GM18907 (cell line): ENCODE results near the gene GRID1.

ENCODE experiments used
- ATAC-seq: cut with Tn5 transposase; IDR thresholded peaks from one replicate; pipeline ENCODE4 v1.9.1; 2021; ENCODE audit warnings: mild to moderate bottlenecking, moderate library complexity; ENCODE audit not compliant: unreplicated experiment

The GRID1 gene

GRCh38 chr10:86316274-86316835, 50.2 kb downstream of the GRID1 start:
- ATAC-seq = no peak

DNA sequence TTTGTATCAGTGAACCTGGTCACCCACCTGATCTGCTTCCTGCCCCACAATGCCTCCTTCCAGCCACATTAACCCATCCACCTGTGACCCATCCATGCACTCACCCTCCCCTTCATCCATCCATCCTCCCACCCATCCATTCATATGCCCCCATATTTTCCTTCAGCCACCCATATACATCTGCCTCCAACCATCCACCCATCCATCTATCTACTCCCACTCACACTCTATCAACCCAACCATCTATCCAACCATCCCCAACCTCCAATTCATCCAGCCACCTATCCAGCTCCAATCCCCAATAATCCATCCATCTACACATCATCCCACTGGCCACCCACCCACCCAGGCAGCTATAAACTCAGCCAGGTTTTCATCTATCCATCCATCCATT, 51.0 kb downstream of the GRID1 start:
- no peak for ATAC-seq

DNA sequence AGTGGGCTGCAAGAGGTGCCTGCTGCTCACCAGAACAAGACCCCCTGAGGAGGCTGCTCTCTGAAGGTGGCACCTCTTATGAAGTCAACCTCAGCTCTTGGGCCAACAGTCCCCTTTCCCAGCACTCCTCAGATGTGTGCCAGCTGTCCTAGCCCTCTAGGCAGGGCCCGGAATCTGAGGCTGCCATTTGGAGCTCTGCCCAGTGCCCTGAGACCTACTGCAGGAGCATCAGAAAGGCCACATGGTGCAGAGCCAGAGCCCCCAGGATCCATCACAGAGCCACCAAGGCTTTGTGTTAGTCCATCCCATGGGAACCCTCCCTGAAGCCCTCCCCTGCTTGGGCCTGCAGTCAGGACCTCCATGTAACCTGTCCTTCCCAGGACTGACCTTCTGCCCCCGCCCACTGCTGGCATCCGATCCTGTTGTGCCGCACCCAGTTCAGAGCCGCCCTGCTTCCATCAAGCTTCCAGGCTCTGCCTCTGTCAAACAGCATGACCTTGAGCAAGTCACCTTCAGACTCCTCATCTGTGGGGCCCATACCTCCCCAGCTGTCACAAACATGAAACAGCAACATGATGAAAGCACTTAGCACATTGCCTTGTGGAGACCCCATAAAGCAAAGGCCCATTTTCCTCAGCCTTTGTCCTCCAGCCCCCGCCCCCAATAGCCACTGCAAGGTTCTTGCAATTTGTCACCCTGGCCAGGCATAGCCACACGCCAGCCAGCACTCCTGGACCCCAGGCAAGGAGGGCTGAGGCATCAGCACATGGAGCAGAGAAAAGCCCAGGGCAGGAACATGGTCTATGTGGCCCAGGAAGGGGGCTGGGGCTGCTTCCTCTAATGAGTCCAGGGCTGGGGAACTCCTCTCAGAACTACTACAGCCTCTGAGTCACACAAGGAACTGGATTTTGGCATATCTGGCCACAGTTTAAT, 51.7 kb downstream of the GRID1 start:
- ATAC-seq = no peak

DNA sequence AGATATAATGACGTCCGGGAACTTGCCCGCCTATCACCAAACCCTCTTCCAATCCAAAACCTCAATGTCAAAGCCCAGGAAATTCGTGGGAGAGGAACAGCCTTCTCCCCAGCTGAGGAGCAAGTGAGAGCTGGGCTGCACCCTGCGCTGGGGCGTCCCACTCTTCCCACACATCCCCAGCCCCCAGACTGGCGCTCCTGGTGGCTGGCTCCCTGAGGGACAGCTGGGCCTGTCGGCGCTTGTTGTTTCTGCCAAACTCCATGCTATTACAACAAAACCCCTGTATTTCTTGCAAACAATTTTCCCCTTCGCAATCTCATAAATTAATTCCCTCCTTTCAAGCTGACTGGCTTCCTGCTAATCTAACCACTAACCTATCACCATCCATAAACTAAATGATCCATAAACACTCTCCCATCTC, 53.0 kb downstream of the GRID1 start:
- no peak for ATAC-seq

DNA sequence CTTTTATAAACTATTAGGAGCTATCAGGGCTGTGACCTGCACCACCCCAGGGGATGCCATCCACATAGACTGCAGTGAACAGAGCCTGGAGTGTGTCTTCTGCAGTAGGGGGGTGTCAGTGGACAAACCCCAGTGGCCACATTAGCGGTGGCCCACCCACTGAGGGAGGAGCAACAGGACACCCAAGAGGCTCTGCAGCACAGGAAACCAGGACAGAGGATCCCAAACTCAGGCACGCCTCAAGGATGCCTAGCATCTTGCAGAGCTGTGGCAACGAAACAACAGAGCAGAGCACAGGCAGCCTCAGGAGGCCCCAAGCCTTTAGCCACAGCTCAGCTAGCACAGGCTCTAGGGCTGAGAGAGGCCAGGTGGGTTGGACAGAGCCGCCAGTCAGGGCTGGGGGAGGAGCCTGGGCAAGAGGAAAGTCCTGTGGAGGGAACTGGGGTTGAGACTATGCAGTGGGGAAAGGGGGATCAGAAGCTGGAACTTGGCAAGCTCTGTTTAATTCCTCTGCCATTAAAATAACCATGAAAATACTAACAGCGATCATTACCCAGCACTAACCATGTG, 53.8 kb downstream of the GRID1 start:
- no peak for ATAC-seq

DNA sequence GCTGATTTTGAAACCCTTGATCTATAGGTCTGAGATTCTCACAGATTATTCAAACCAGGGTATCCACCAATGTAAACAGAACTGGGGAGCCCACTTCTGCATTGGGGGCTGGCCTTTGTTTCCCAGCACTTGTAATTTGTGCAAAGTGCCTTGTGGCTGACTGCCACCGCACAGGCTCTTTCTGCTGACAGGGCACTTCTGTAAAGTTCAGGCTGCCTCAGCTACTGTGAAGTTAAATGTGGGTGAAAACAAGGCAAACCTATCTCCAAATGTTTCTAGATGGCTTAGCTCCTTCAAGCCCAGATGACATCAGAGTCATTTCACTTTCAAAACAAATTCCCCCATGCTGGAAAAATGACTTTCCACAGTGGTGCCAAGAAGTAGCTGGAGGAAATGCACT, 54.7 kb downstream of the GRID1 start:
- no peak for ATAC-seq

DNA sequence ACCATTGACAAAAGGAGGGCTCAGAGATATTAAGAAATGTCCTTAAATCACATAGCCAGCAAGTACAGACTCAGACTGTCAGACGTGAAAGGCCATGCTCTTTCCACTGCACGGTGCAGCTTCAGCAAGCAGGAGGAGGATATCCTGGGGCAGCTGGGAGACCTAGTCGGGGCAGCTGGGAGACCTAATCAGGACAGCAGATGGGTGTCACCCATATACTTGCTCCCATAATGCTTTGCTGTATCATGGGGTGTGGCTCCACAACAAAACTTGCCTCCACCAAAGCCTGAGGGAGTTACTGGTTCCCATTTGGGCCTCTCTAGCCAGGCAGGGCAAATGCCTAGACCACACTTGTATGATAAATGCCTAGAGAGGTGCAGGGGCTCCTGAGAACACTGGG, 55.4 kb downstream of the GRID1 start:
- ATAC-seq = no peak

- ATAC-seq = no peak
These were observed 55.9 kb downstream of the GRID1 start for GRCh38 chr10:86310702-86311101.

- ATAC-seq = no peak
These were observed 56.3 kb downstream of the GRID1 start for GRCh38 chr10:86310291-86310690.

DNA sequence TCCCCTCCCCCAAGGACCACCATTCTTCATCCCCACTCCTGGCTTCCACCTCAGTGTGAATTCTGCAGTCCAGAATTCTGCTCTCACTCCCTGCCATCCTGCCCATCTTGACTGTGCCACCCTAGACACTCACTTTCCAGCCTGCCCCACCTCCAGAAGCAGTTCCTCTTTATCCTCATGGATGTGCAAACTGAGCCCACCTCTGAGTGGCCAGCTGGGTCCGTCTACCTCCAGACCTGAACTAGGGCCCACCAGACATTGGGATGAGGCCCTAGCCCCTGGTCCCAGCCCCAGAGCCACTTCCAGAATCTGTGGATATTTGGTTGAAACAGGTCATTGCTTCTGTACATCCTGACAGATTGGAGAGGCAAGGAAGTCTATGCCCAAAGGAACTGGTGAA, 58.5 kb downstream of the GRID1 start:
- no peak for ATAC-seq

DNA sequence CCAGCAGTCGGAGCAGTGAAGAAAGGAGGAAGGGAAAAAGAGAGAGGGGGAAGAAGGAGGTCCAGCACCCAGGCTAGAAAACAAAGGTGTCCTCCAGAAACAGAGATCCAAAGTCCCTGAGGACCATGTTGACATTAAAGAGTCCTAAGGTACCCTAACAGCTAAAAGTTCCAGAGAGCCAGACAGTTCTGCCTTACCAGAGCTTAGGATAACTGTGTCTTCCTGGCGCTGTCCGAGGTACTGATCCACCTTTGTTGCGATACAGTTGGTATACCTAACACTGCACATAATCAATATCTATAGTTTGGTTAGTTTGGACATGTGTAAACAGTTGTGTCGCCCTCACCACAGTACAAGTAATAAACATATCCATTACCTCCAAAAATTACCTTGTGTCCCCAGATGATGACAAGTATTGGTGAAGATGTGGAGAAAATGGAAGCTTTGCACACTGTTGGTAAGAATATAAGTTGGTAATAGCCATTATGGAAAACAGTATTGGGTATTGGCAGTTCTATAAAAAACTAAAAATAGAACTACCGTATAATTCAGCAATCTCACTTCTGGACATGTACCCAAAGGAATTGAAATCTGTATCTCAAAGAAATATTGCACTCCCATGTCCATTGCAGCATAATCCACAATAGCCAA, 59.8 kb downstream of the GRID1 start:
- no peak for ATAC-seq

DNA sequence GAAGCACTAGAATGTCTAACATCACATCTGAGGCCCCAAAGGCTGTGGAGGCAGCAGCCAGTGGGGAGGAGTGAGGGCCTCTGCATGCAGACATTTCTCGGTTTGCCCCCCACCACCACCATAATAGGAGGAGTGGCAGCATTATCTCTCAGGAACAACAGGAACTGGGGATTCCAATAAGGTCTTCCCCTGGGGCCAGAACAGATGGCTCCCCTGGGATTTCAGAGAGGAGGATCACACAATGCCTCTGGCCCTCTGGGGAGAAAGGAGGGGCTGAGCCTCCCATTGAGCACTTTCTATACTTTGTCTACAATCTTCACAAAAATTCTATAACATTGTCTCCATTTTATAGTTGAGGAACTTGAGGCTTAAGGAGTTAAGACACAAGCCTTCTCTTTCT, 61.1 kb downstream of the GRID1 start:
- no peak for ATAC-seq

DNA sequence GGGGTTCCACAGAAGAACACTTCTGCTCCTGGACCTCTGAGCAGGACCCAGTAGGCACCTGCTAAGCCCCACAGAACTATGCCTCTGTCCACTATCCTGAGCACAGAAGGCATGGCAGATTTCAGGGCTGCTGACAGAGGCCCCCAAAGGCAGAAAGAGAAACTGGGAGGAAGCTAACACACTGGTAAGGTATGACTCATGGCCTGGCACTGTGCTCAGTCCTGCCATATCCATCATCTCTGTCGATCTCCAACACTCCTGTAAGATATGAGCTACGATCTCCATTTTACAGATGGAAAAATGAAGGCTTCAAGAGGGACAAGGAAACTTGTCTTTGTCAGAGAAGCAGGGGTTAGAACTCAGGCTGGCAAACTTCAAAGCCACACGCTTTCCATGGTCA, 62.2 kb downstream of the GRID1 start:
- no peak for ATAC-seq

GRCh38 chr10:86303626-86304025, 63.0 kb downstream of the GRID1 start:
- no peak for ATAC-seq

GRCh38 chr10:86301971-86302370, 64.6 kb downstream of the GRID1 start:
- no peak for ATAC-seq

DNA sequence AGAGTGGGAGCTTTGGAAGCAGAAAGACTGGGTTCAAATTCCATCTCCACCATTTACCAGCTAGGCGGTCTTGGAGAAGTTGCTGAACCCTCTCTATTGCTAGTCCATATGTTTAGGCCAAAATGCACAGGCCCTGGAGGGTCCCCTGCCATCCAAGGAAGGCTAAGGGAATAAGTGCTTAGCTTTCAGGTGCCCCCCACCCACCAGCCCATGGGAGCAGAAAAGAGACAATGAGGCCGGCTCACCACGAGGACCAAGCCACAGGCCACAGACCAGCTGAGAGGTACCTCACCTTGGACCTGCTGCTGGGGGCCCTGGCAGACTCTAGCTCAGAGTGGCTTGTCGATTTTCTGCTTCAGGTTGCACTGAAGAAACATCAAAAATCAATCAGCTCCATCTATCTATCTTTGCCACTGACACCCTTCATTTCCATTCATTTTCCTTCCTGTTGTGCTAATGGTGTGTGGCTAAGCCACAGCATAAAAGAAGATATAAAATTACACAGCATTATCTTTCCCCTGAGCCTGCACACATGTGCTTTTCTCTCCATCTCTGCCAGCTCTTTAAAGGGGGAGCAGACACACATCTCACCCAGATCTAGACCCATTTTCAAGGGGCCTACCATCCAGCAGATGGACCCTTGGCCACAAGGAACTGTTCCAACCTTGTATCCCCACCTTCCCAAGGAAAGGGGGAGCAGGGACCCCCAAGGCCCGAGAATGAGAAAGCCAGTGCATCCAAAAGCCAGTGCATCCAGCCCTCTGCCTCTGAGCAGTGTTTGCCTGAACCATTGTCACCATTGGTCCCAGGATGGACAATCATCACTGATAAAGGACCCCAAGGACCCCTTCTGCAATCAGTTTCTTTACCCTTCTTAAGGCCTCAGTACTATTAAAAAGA, 65.4 kb downstream of the GRID1 start:
- ATAC-seq = no peak

GRCh38 chr10:86300399-86300925, 66.1 kb downstream of the GRID1 start:
- no peak for ATAC-seq

DNA sequence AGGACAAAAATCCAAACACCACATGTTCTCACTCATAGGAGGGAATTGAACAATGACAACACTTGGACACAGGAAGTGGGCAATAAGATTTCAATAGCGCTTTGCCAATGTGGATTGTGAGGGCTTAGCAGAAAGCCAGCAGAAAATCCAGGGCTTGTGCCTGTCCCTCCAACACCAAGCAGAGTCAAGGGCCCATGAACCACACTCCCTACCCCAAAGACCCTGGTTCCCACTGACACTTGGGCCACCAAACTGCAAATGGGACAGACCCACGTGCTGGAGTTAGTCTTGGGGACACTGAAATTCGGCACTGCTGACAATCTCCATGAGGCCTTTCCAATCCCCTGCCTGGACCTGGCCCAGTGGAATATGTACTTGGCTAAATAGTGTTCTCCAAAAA, 67.0 kb downstream of the GRID1 start:
- ATAC-seq = no peak

GRCh38 chr10:86298501-86299001, 68.0 kb downstream of the GRID1 start:
- ATAC-seq = no peak

DNA sequence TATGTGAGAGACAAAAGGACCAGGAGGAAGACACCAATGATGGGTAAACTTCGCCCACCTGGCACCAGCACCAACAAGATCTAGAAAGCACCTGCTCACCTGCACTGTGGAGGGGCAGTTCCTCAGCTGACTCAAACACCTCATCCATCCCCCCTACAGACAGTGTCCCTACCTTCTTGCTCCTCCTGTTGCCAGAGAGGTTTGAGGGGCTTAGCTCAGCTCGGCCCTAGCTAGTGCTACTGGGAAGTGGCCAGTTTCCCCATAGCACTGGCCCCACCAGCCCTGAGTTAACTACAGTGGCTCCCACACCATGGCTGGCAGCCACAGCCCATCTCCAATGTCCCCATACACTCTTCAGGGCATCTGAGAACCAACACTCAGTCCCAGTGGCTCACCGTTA, 70.8 kb downstream of the GRID1 start:
- no peak for ATAC-seq
